T-helper 22 cell (primary cell): ENCODE data around the gene FAT2.
"Not testable (repeated sequence)": the region's sequence is repeated elsewhere in the genome, so short reads cannot be mapped to it uniquely, and the experiment has no call there.

Experiments
- DNase-seq: peaks from one replicate; pipeline ENCODE4 v3.0.0-alpha.2; 2020; ENCODE audit warnings: low read depth

Gene FAT2

GRCh38 chr5:151614565-151614964 lies 23.4 kb upstream of the FAT2 start:
- DNase-seq: no peak

GRCh38 chr5:151612689-151613427 lies 21.7 kb upstream of the FAT2 start:
- DNase-seq: peak; percentile 15

- DNase-seq: no peak
These were observed 20.1 kb upstream of the FAT2 start for GRCh38 chr5:151611127-151611775.

- DNase-seq: no peak
These were observed 17.4 kb upstream of the FAT2 start for GRCh38 chr5:151608522-151608921.

DNA sequence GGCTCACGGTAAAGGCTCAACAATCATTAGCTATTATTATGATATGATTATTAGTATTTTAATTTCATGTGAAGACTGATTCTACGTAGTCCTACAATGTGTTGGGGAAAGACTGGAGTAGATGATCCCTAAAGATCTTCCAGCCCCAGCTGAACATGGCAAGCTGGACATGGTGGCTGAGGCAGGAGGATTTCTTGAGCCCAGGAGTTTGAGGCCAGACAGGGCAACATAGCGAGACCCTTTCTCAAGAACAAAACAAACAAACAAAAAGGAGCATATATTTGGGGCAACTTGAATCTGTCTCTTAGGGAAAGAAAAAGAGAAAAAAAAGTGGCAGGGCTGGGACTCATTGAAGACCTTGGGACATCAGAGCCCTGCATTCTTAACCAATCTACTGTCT lies 16.2 kb upstream of the FAT2 start:
- DNase-seq: no peak

GRCh38 chr5:151605559-151605958 lies 14.4 kb upstream of the FAT2 start:
- no peak for DNase-seq

DNA sequence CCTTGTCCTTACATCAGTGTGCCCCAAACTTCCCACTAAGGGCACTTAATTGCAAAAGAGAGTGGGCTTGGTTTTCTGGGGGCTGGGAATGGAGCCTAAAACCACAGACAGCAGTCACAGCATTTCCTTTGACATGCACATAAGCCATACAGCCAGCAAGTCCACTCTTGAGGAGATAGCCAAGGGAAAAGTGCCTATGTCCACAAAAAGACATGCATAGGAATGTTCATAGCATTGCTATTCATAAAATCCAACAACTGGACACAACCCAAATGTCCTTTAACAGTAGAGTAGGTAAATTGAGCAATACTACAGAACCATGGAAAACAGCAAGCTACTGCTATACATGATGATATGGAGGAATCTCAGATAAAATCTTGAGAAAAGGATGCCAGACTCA lies 11.7 kb upstream of the FAT2 start:
- no peak for DNase-seq

DNA sequence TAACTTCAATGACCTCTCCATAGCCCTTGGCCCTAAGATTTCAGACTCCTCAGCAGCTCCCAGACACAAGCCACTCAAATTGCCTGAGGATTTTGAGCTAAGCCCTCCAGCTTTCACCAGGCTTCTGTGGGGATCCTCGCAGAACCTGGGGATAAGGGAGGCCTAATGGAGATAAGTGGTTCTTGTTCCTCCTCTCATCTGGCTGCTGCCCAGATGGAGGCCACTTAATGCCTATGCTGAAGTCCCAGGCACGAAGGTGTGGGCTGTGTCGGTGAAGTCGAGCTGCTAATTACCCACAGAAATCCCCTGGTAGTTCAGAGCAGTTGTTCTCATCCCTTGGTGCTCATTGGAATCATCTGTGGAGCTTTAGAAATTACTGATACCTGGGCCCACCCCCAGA lies 10.3 kb upstream of the FAT2 start:
- DNase-seq: no peak

- no peak for DNase-seq
These were observed 9.0 kb upstream of the FAT2 start for GRCh38 chr5:151600069-151600665.

- DNase-seq: no peak
These were observed 7.9 kb upstream of the FAT2 start for GRCh38 chr5:151598984-151599383.

DNA sequence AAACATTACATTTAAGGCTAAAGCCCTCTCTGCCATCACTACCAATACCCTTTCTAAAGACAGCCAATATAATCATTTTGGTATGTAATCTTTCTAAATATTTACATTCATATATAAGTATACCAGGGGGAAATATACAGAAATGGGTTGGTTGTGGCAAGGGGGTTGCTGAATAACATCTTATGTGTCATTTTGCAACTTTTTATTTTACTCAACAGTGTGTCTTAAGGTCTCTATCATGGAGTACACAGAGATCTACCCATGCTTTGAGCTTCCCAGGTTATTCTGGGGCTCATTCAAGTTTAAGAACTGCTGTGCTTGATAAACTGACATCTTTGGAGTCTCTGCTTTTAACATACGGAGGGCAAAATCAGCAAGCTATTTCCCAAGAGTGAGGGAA lies 7.4 kb upstream of the FAT2 start:
- no peak for DNase-seq

DNA sequence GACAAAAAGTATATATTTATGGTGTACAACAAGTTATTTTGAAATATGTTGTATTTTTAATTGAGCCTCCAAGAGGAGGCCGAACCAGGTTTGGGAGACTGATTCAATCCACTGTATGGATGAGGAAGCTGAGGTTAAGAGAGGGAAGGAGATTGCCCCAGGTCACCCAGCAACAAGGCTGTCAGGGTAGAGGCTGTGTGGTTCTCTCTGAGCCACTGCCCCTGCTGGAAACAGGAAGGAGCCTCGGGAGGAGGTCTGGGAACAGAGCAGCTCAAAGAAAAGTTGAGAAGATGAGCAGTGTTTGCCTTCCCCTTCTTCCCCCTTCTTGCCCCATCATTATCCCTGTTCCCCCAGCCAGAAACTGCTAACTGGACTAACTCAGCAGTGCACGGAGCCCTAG lies 6.6 kb upstream of the FAT2 start:
- DNase-seq: no peak

GRCh38 chr5:151596828-151597539 lies 5.9 kb upstream of the FAT2 start:
- DNase-seq: no peak

DNA sequence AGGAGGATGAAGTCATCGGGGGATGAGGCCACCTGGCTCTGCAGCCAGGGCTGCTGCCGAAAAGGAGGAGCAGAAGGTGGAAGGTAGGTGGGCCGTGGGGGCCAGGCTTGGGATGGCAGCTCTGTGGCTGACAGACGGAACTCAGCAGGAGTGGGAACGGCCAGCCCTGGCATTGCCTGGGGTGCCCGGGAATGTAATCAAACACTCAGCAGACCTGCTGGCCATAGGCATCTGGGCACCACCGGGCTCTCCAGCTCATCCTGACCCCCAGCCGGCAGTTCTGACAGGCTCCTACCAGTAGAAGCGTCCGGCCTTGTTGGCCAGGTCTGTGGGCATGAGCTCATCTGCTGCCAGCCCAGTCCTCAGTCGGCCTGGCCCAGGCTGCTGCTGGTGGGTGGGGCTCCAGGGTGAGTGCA lies 4.3 kb upstream of the FAT2 start:
- DNase-seq: no peak

DNA sequence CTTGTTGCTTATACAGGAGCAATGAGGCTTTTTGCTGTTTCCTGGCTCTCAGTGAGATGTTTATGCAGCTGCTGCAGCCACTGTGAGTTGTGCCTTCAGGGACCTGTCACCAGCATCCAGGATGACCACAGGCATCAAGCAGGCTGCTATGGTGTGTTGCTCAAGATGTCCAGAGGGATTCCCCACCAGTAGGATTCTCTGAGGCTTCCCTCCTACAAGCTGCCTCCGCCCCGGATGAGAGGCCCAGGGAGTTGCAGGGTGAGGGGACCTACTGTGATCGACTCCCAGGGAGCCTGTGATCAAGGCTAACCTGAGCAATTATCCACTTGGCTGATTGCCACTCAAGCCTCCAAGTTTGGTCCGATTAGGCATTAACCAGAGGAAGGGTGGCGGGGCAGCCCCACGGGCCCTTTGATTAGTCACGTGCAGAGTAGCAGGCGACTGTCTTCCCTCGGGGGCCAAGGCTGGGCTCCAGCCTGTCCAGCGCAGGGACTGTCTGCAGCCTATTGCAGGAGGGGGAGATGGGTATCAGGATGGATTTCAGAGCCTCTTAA lies 1.8 kb upstream of the FAT2 start:
- DNase-seq: no peak

- DNase-seq: no peak
These were observed 1.1 kb downstream of the FAT2 start for GRCh38 chr5:151589878-151590570.

DNA sequence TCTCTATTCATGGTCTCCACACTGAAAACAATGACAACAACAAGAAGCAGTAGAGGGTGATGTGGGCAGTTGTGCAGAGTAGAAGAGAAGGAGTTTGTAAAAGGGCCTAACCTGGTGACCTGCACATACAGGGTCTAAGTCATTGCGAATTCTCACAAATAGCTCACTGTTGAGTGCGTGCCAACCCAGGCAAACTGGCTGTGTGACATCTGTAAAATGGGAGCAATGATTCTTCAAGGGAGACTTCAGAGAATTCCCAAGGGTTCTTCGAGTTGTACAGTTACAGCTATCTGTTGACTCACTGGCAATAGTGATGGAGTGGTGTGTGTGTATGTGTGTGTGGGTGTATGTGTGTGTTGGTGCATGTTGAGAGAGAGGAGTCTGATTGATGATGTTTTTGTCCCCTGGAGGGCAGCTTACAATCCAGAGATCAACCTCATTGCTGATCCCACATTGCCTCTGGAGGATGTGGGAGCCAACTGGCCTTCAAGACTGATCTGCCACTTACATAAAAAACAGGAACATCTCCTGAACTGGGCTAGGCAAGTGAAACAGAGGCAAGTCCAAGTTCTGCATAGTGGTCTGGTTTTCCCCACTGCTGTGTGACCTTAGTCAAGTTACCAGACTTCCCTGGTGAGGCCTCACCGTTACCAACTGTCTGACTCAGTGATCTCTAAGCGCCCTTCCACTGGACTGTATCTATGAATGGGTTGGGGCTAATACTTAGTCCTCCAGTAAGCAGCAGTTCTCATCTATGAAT lies 3.2 kb downstream of the FAT2 start:
- DNase-seq: no peak

- no peak for DNase-seq
These were observed 5.2 kb downstream of the FAT2 start for GRCh38 chr5:151585970-151586369.

- DNase-seq: not testable (repeated sequence)
These were observed 5.8 kb downstream of the FAT2 start for GRCh38 chr5:151585344-151585743.

- DNase-seq: no peak
These were observed 6.8 kb downstream of the FAT2 start for GRCh38 chr5:151584057-151584937.
